GM13977 (cell line): ENCODE data around the gene HOXA6.

ENCODE experiments used
- DNase-seq: peaks from one replicate; pipeline ENCODE4 v3.0.0; 2012; ENCODE audit warnings: low spot score
- in situ Hi-C: fragments of 300-500 bp; cut with MboI; formaldehyde crosslinking; loops from one replicate; pipeline ENCODE4 v1.12.0; 2022; ENCODE audit warnings: low sequenced_read_pairs, low pct_unique_long_range_greater_than_20kb, mixed read lengths, inconsistent platforms; ENCODE audit not compliant: unreplicated experiment
- TF ChIP-seq, protein P1 (sequence below): IDR thresholded peaks from 2 replicates; pipeline ENCODE4 v1.5.1; 2012; ENCODE audit warnings: mild to moderate bottlenecking, control low read depth; ENCODE audit not compliant: insufficient read depth; ENCODE audit errors: extremely low read depth, missing control alignments

HOXA6 gene

DNA sequence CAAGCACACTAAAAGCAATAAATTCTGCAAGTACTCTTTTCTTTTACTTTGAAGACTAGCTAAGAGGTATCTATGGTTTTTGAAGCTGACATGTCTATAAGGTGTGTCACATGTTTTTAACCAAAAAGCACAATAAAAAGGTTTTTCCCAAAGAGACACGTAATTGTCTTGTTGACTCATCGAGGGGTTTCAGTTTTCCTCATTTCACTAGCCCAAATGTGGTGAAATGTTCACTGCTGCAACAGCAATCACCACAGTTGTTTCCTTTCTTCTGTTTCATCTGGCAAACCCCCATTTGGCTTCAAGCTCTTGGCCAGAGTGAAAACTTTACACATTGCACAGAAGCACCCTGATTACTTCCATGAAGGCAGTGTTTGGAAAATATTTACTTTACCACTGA is 13.2 kb downstream of the HOXA6 start:
- TF ChIP-seq, protein P1, sequence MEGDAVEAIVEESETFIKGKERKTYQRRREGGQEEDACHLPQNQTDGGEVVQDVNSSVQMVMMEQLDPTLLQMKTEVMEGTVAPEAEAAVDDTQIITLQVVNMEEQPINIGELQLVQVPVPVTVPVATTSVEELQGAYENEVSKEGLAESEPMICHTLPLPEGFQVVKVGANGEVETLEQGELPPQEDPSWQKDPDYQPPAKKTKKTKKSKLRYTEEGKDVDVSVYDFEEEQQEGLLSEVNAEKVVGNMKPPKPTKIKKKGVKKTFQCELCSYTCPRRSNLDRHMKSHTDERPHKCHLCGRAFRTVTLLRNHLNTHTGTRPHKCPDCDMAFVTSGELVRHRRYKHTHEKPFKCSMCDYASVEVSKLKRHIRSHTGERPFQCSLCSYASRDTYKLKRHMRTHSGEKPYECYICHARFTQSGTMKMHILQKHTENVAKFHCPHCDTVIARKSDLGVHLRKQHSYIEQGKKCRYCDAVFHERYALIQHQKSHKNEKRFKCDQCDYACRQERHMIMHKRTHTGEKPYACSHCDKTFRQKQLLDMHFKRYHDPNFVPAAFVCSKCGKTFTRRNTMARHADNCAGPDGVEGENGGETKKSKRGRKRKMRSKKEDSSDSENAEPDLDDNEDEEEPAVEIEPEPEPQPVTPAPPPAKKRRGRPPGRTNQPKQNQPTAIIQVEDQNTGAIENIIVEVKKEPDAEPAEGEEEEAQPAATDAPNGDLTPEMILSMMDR: no peak
- DNase-seq: peak; percentile 69
- in situ Hi-C loops: no loop called here

DNA sequence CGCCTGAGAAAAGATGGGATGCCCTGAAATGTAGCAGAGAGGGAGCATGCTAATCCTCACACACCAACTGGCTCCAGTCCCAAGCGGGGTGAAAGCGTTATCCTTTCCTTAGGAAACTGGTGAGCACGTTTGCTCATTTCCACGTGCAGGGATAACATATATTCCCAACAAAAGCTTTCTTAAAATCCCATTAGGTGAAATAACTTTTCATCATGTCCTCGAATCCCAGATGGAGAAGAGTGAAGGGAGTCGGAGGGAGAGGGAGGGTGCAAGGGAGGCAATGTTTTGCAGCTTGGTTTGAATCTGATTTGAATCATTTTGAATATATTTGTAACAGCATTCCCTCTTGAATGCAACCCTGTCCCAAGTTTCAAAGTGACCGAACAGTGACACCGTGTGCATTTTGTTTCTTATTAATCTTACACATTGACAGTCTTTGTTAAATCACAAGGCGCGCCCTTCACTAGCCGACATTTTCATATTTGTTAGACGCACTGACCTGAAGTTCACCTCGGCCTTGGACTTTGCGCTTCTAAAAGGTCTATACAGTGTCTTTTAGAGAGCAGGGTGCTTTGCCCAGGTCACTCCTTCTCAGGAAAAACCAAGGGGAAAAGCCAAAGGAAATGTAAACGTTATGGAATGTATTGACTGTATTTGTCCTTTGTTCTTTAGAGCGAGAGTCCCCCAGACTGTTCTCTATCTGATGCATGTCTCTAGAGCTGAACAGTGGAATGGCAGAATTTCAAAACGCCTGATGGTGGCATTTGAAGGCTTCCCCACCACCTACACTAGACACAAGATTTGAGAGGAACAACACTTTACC is 14.0 kb downstream of the HOXA6 start:
- in situ Hi-C loops: no loop called here
- no peak for DNase-seq
- TF ChIP-seq, protein P1: no peak

DNA sequence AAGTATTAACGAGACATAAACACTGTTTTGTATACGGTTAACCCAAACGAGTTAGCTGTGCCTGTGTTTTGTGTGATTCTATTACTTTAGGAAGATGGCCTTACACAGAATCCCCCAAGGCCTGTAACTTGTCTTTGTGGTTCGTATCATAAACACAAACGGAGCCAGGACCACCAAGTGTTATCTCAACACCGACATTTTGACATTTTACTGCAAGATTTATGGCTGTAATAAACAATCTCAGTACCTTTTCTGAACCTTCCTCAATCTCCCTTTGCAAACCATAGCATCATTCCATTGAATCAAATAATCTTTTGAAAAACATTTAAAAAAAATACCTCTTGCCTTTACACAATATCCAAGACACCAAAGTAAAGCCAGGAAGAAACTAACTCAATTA is 14.6 kb downstream of the HOXA6 start:
- TF ChIP-seq, protein P1: no peak
- in situ Hi-C loops: no loop called here
- no peak for DNase-seq

DNA sequence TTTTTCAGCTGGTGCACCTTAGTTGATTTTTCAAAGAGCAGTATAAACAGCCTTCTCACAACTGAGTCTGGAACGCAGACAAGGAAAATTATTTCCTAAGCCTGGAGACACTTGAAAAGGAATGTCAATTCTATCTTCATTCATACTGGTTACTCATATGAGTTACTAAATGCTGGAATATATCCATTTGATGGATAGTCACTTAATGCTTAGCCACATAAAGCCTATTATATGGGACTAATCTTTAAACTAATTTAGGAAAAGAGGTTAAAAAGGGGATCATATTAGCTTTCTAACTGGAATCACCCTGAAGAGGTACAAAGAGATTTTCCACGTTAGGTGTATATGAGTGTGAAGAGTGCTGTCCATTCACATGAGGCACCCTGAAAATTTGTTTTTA is 15.4 kb downstream of the HOXA6 start:
- TF ChIP-seq, protein P1: no peak
- in situ Hi-C loops: no loop called here
- no peak for DNase-seq

DNA sequence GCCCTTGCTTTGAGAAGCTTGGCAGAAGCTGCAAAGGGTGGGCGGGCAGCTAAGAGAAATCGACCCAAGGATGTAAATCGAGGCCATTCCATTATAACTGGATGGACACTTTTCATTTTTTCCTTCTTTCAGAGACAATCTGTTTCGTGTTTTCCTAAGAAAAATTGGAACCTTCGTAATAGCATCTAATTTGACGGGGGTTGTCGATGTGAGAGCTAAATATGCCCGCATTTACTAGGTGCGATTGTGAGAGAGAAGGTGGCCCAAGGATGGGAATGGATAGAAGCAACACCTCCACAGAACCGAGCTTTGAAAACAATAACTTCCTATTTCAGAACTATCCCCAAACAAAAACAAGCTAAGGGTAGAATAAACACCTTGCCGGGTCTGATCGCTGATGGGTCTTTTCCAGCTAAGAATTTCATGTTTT is 16.2 kb downstream of the HOXA6 start:
- in situ Hi-C loops: no loop called here
- TF ChIP-seq, protein P1: no peak
- DNase-seq: no peak

DNA sequence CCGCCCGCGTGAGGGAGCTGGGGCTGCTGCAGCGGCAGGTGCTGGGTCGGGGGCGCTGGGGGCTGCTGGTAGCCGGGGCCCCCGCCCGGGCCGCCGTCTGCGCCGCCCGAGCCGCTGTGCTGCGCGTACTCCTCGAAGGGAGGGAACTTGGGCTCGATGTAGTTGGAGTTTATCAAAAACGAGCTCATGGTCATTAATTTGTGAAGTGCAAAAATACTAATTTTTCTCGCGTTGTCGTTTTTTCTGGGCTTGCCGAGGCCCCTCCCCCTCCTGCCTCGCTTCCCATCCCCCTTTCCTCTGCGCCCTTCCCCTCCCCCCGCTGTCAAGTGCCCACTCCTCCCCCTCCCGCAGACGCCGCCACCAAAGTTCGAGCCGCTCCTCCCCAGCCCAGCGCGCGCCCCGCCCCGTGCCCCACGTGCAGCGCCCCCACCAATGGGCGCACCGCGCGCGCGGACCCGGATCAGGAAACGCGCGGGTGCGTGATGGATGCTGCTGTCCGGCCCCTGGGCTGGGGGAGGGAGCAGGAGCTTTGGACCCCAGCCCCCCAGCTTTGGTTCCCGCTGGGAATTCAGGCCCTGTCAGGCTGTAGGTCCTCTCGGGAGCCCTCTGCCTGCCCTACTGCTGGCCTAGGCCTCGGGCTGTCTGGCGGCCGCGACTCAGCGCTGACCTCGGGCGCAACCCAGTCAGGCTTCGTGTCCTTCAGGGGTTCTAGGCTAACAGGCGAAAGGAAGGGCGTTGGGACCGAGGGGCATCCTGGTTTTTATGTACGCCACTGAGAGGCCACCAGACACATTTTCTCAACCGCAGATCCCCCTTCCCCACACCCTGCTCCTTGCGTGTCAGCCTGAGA is 16.8 kb downstream of the HOXA6 start, which contains the start of gene HOXA4:
HOXA4 (minus strand) TSS at position 218 of the 850 bp plus-strand sequence; CDS start at position 194, 24 bp downstream.
- in situ Hi-C loops: no loop called here
- TF ChIP-seq, protein P1: no peak
- no peak for DNase-seq
